HEK293T (cell line): ENCODE data around the gene SRPK1.

ENCODE experiments used
- CTCF ChIA-PET: fragments of 350-600 bp; formaldehyde crosslinking; extraction: SDS; loops from one replicate; lab custom pipeline; 2021; ENCODE audit warnings: antibody characterized with exemption, inconsistent platforms; lab: Yijun Ruan, JAX
- POLR2A ChIA-PET: fragments of 350-600 bp; formaldehyde crosslinking; extraction: SDS; loops from one replicate; lab custom pipeline; 2020; ENCODE audit warnings: antibody characterized with exemption, inconsistent platforms; lab: Yijun Ruan, JAX
- DNase-seq: peaks from one replicate; pipeline ENCODE4 v3.0.0; 2012; ENCODE audit warnings: mixed read lengths; ENCODE audit errors: extremely low spot score
- ARNT ChIP-seq: fragments of 450-650 bp; IDR thresholded peaks from 2 replicates; pipeline ENCODE4 v1.6.1; 2017; ENCODE audit warnings: mild to moderate bottlenecking
- BHLHE40 ChIP-seq: fragments of 450-650 bp; IDR thresholded peaks from 2 replicates; pipeline ENCODE4 v1.6.1; 2016; ENCODE audit warnings: mild to moderate bottlenecking, moderate library complexity, borderline replicate concordance
- CTBP1 ChIP-seq: fragments of 450-650 bp; IDR thresholded peaks from 2 replicates; pipeline ENCODE4 v1.6.1; 2016; ENCODE audit warnings: borderline replicate concordance
- ELF4 ChIP-seq: fragments of 450-650 bp; IDR thresholded peaks from 2 replicates; pipeline ENCODE4 v1.6.1; 2017; ENCODE audit warnings: antibody characterized with exemption
- FOXA1 ChIP-seq: fragments of 450-650 bp; IDR thresholded peaks from 2 replicates; pipeline ENCODE4 v1.6.1; 2016; ENCODE audit warnings: mild to moderate bottlenecking
- FOXK2 ChIP-seq: fragments of 450-650 bp; IDR thresholded peaks from 2 replicates; pipeline ENCODE4 v1.6.1; 2016; ENCODE audit warnings: mild to moderate bottlenecking
- FOXM1 ChIP-seq: fragments of 450-650 bp; IDR thresholded peaks from 2 replicates; pipeline ENCODE4 v1.6.1; 2017; ENCODE audit warnings: mild to moderate bottlenecking, borderline replicate concordance
- HDGF ChIP-seq: fragments of 450-650 bp; IDR thresholded peaks from 2 replicates; pipeline ENCODE4 v1.6.1; 2017; ENCODE audit warnings: antibody characterized with exemption, borderline replicate concordance
- L3MBTL2 ChIP-seq: fragments of 450-650 bp; conservative IDR thresholded peaks from 2 replicates; pipeline ENCODE4 v1.6.1; 2016; ENCODE audit warnings: mild to moderate bottlenecking
- LEF1 ChIP-seq: fragments of 450-650 bp; IDR thresholded peaks from 2 replicates; pipeline ENCODE4 v1.6.1; 2017; ENCODE audit warnings: mild to moderate bottlenecking, borderline replicate concordance
- NFRKB ChIP-seq: fragments of 450-650 bp; IDR thresholded peaks from 2 replicates; pipeline ENCODE4 v1.6.1; 2016; ENCODE audit warnings: mild to moderate bottlenecking, moderate library complexity
- SP1 ChIP-seq: fragments of 450-650 bp; IDR thresholded peaks from 2 replicates; pipeline ENCODE4 v1.6.1; 2017
- SUZ12 ChIP-seq: fragments of 450-650 bp; IDR thresholded peaks from 2 replicates; pipeline ENCODE4 v1.6.1; 2016; ENCODE audit warnings: mild to moderate bottlenecking
- TARDBP ChIP-seq: fragments of 450-650 bp; IDR thresholded peaks from 2 replicates; pipeline ENCODE4 v1.6.1; 2016
- ZNF384 ChIP-seq: fragments of 450-650 bp; IDR thresholded peaks from 2 replicates; pipeline ENCODE4 v1.6.1; 2016
- TF ChIP-seq, protein P1 (sequence below): fragments of 450-650 bp; IDR thresholded peaks from 2 replicates; pipeline ENCODE4 v1.6.1; 2016

SRPK1 gene

DNA sequence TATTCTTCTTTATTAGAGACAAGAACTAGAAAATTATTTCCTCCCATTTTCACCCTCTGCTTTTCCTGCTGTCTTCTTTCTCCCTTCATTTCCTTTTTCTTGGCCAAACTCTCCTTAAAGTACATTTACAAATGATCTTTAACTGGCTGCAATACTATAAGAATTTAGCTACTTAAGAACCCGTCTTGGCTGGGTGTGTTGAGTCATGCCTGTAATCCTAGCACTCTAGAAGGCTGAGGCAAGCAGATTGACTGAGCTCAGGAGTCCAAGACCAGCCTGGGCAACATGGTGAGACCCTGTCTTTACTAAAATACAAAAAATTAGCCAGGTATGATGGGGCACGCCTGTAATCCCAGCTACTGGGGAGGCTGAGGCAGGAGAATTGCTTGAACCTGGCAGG is 39.3 kb upstream of the SRPK1 start:
- TF ChIP-seq TARDBP: no peak
- no peak for TF ChIP-seq ARNT
- TF ChIP-seq HDGF: no peak
- TF ChIP-seq ZNF384: no peak
- TF ChIP-seq, protein P1, sequence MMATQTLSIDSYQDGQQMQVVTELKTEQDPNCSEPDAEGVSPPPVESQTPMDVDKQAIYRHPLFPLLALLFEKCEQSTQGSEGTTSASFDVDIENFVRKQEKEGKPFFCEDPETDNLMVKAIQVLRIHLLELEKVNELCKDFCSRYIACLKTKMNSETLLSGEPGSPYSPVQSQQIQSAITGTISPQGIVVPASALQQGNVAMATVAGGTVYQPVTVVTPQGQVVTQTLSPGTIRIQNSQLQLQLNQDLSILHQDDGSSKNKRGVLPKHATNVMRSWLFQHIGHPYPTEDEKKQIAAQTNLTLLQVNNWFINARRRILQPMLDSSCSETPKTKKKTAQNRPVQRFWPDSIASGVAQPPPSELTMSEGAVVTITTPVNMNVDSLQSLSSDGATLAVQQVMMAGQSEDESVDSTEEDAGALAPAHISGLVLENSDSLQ: no peak
- no peak for TF ChIP-seq ELF4
- TF ChIP-seq NFRKB: no peak
- no peak for TF ChIP-seq CTBP1
- TF ChIP-seq SP1: no peak
- no peak for DNase-seq
- ChIA-PET POLR2A (no interaction called here), CTCF (interaction anchor here (0.6 kb wide), 1 partner anchor 209 kb away, joined by 3 read pairs; no protein-coding TSS in a partner anchor)

DNA sequence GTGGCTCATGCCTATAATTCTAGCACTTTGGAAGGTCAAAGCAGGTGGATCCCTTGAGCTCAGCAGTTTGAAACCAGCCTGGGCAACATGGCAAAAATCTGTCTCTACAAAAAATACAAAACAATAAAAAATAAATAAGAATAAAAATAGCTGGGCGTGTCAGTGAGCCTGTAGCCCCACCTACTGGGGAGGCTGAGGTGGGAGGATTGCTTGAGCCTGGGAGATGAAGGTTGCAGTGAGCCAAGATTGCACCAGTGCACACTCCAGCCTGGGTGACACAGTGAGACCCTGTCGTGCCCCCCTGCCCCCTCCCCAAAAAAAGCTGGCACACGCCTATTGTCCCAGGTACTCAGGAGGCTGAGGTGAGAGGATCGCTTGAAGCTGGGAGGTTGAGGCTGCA is 35.1 kb upstream of the SRPK1 start:
- ChIA-PET CTCF (interaction anchor here (0.6 to 0.8 kb wide), 3 partner anchors 14 to 462 kb away, joined by 3 to 9 read pairs (median 3); no protein-coding TSS in a partner anchor), POLR2A (no interaction called here)
- no peak for DNase-seq
- TF ChIP-seq FOXA1 (no peak), ARNT (no peak), LEF1 (no peak), ZNF384 (no peak), L3MBTL2 (no peak), SP1 (no peak), BHLHE40 (no peak), CTBP1 (no peak)
- TF ChIP-seq, protein P1: no peak

DNA sequence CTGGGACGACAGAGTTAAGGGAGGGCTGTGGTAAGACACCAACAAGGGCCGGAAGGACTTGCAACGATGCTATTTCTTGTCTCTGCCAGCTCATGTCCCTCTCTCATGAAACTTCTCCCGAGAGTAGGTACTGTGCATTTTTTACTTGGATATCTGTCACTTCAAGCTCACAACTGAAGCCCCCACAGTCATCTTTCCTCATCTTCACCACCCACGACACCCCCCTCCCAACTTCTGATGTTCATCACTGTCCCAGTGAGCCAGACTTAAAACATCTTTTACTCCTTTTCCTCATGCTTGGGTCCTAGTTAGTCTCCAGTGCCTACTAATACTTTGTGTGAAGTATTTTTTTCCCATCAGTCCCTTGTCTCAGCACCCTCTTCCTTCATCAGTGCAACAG is 34.6 kb upstream of the SRPK1 start:
- CTCF ChIA-PET: interaction anchor here (0.6 kb wide), 1 partner anchor 14 kb away, joined by 3 read pairs; no protein-coding TSS in a partner anchor
- POLR2A ChIA-PET: no interaction called here
- DNase-seq: no peak
- TF ChIP-seq LEF1 (no peak), SP1 (no peak), FOXK2 (no peak), FOXM1 (no peak), ZNF384 (no peak), TARDBP (no peak), FOXA1 (no peak), SUZ12 (no peak), NFRKB (no peak), L3MBTL2 (no peak), CTBP1 (no peak), ARNT (no peak), HDGF (no peak), ELF4 (no peak)

DNA sequence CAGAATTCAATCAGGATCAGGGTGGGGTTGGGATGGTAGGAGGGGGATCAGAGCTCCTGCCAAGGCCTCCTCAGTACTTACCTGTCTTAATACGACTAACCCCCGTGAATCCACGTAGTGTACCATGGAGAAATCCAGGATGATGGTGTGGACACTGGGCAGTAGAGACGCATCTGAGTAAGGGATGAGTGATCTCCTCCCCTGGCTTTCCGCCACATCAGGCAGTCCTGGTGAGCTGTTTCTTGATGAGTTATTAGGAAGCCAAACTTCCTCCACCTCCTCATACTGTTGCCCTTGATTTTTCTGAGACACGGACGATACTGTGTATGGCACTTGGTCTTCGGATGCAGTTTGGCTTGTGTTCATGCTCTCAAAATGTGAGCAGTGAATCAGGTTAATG is 34.2 kb upstream of the SRPK1 start:
- ChIA-PET CTCF (interaction anchor here (0.5 kb wide), 1 partner anchor 48 kb away, joined by 4 read pairs; no protein-coding TSS in a partner anchor), POLR2A (no interaction called here)
- TF ChIP-seq SP1: no peak
- TF ChIP-seq BHLHE40: no peak
- no peak for TF ChIP-seq L3MBTL2
- no peak for TF ChIP-seq HDGF
- no peak for TF ChIP-seq TARDBP
- TF ChIP-seq ARNT: no peak
- TF ChIP-seq FOXM1: no peak
- TF ChIP-seq FOXA1: no peak
- no peak for TF ChIP-seq LEF1
- TF ChIP-seq CTBP1: no peak
- no peak for TF ChIP-seq SUZ12
- no peak for TF ChIP-seq NFRKB
- no peak for DNase-seq

DNA sequence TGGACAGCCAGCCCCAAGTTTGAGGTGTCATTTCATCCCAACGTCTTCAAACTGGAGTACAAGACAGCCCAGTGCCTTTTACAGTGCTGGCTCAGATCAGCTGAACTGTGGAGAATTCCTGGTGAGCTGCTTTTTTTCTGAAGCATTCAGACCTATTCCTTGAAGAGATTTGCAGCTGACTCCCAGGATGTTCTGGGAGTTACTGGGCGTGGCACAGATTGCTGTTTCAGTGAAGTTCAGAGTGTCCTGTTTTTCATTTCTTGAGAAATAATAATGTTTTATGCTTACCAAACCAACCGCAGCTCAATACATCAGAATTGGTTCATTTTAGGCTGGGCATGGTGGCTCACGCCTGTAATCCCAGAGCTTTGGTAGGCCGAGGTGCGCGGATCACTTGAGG is 33.4 kb upstream of the SRPK1 start:
- POLR2A ChIA-PET: no interaction called here
- CTCF ChIA-PET: interaction anchor here (0.5 to 0.6 kb wide), 2 partner anchors 48 to 150 kb away, joined by 3 to 4 read pairs; no protein-coding TSS in a partner anchor
- TF ChIP-seq L3MBTL2 (no peak), FOXA1 (no peak), ARNT (no peak), LEF1 (no peak), TARDBP (no peak), FOXK2 (no peak), BHLHE40 (no peak), HDGF (no peak), NFRKB (no peak), CTBP1 (no peak), FOXM1 (no peak), ZNF384 (no peak), ELF4 (no peak), SP1 (no peak), SUZ12 (no peak)
- TF ChIP-seq, protein P1: no peak
- DNase-seq: no peak

DNA sequence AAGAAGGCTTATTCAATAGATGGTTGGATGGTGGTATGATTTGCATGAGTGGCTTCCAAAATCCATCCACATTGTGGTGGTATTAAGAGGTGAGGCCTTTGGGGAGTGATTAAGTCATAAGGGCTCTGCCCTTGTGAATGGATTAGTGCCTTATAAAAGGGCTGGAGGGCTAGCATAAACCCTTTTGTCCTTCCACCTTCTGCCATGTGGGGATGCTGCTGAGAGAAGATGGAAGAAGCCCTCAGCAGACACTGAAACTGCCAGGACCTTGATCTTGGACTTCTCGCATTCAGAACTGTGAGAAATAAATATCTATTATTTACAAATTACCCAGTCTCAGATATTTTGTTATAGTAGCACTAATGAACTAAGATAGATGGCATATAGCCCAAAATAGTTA is 27.8 kb upstream of the SRPK1 start:
- ChIA-PET CTCF (no interaction called here), POLR2A (no interaction called here)
- no peak for TF ChIP-seq L3MBTL2
- TF ChIP-seq ZNF384: no peak
- TF ChIP-seq LEF1: no peak
- no peak for TF ChIP-seq CTBP1
- TF ChIP-seq NFRKB: no peak
- no peak for TF ChIP-seq FOXK2
- no peak for TF ChIP-seq ARNT
- TF ChIP-seq FOXA1: no peak
- TF ChIP-seq SUZ12: no peak
- TF ChIP-seq BHLHE40: no peak
- no peak for TF ChIP-seq ELF4
- no peak for TF ChIP-seq HDGF
- no peak for TF ChIP-seq FOXM1
- TF ChIP-seq TARDBP: no peak
- TF ChIP-seq, protein P1: no peak
- no peak for TF ChIP-seq SP1
- DNase-seq: no peak
